Measurements from ENCODE around the gene REX1BD.

Gene REX1BD

DNA sequence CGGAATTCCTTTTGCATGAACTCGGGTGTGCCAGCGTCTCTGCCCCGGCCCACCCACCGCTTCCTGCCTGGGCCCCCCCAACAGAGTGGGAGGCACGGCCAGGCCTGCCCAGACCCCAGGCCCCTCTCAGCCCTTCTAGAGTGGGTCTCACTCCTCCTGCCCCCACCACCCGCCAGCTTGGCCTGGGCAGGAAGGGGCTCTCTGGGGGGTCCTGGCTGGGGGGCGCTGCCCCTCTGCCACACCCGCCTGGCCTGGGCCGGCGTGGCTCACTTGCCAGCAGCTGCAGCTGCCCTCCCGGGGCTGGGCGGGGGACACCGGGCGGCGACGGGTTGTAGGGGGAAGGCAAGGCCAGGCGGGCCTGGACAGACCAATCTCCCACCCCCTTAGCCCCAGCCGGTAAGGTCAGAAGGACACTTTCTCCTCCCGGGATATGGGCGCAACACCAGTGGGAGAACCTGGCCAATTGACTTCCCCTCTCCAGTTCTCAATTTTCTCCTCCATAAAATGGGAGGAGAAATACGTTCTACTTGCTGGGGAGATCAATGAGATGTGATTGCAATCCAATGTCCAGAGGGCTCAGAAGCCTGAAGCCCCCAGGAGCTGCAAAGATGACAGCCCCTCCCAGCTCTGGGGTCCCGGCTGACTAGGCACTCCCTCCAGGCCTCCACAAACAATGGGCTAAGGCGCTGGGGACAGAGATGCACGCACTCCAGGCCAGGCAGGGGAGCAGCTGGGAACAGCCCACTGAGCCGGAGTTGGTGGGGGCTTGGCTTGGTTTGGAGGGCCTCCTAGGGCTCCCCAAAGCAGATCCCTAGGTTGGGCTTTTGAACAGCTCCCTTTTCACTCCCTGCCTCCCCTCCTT, 15.6 kb downstream of the REX1BD start:
- Mint-ChIP-seq H3K27me3 (ENCODE audit: low read depth) (peaks cover 85% of the 10 kb centered on the region), H3K36me3 (ENCODE audit: low read depth) (no peaks in the 10 kb centered on the region), H3K9me3 (no peaks in the 10 kb centered on the region), H3K4me1 (peaks cover 20% of the 10 kb centered on the region), H3K4me3 (peak overlapping the region in 2 of 3 experiments; percentile 28 to 69), H3K27ac (no peak overlapping the region)
- TF ChIP-seq CTCF (IDR thresholded peaks at IDR 0.05; ENCODE audit: unreplicated experiment in 3 of 3), result no peak

DNA sequence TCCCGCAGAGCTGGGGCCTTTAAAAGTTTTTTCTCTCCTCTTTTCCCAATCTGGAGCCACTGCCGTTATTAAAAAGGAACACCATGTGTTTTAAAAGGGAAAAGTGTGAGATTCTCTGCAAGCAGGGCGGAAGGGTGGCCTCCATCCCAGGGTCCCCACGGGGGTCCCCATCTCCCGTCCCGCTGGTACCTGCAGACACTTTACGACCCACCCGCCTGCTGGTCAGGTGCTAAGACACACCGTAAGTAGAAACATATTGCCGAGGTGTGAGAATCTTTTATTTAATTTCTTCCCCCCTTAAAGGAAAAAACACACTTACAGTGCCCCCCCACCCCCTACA, 16.2 kb downstream of the REX1BD start:
- Mint-ChIP-seq H3K9me3 (no peaks in the 10 kb centered on the region), H3K4me1 (peaks cover 20% of the 10 kb centered on the region), H3K4me3 (peak overlapping the region in 2 of 3 experiments; percentile 28 to 69), H3K27me3 (ENCODE audit: low read depth) (peaks cover 85% of the 10 kb centered on the region), H3K36me3 (ENCODE audit: low read depth) (no peaks in the 10 kb centered on the region), H3K27ac (no peak overlapping the region)
- no peak for TF ChIP-seq CTCF (IDR thresholded peaks at IDR 0.05; ENCODE audit: unreplicated experiment in 3 of 3)

DNA sequence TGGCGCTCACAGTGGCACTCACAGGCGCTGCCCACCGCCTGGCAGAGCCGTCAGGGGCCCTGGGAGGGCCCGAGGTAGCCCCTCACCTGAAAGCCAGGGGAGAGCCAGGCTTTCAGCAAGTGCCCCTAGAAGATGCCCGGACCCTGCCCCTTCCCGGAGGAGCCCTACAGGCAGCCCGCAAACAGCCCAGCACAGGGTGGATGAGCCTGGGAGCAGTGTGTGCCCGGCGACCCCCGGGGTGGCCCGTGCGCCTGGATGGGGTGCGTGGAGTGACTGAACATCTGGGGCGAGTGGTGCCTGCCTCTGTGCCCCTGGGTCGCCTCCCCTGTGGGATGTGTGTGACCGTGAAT, 16.6 kb downstream of the REX1BD start:
- Mint-ChIP-seq H3K36me3 (ENCODE audit: low read depth) (no peaks in the 10 kb centered on the region), H3K27me3 (ENCODE audit: low read depth) (peaks cover 85% of the 10 kb centered on the region), H3K27ac (peak overlapping the region in 1 of 3 experiments; percentile 52), H3K4me1 (peaks cover 20% of the 10 kb centered on the region), H3K4me3 (peak overlapping the region; percentile 69 to 77 (median 75)), H3K9me3 (no peaks in the 10 kb centered on the region)
- TF ChIP-seq CTCF (IDR thresholded peaks at IDR 0.05; ENCODE audit: unreplicated experiment in 3 of 3), result no peak

GRCh38 chr19:18605546-18606280, 17.1 kb downstream of the REX1BD start:
- no peak for TF ChIP-seq CTCF (IDR thresholded peaks at IDR 0.05; ENCODE audit: unreplicated experiment in 3 of 3)
- Mint-ChIP-seq H3K4me3 (peak overlapping the region; percentile 69 to 77 (median 75)), H3K36me3 (ENCODE audit: low read depth) (no peaks in the 10 kb centered on the region), H3K27ac (peak overlapping the region in 1 of 3 experiments; percentile 52), H3K4me1 (peaks cover 20% of the 10 kb centered on the region), H3K27me3 (ENCODE audit: low read depth) (peaks cover 84% of the 10 kb centered on the region), H3K9me3 (no peaks in the 10 kb centered on the region)

GRCh38 chr19:18606281-18607225, 18.0 kb downstream of the REX1BD start, which contains the start of gene CRLF1:
Gene CRLF1 (minus strand): TSS chr19:18606799. CDS start chr19:18606656, 143 bp downstream.
- H3K36me3 Mint-ChIP-seq (ENCODE audit: low read depth), result no peaks in the 10 kb centered on the region
- peak within 1 kb of the TSS in 2 of 3 experiments; percentile 30 to 69 for H3K4me3 Mint-ChIP-seq
- H3K27me3 Mint-ChIP-seq (ENCODE audit: low read depth), result peaks cover 85% of the 10 kb centered on the region
- no peak within 1 kb of the TSS for H3K27ac Mint-ChIP-seq
- no peak for TF ChIP-seq CTCF (IDR thresholded peaks at IDR 0.05; ENCODE audit: unreplicated experiment in 3 of 3)
- peaks cover 25% of the 10 kb centered on the region for H3K4me1 Mint-ChIP-seq
- no peaks in the 10 kb centered on the region for H3K9me3 Mint-ChIP-seq

All from nephron (organoid).